IMR-90 (cell line): ENCODE measurements around the gene PHF19. TPM values are rescaled to one million over a fixed set of nuclear protein-coding genes. Genes with fewer than 3 reads are reported as not detected.

Experiments used
- ATAC-seq: fragments of 200-7000 bp; cut with Tn5 transposase; 2 replicates; pipeline ENCODE4 v1.9.1; 2020; ENCODE audit warnings: low read depth, mild to moderate bottlenecking, moderate library complexity
- BruUV-seq: library from RNA; stranded (reverse); fragments of 400-500 nt; replicated peaks from 2 replicates; lab custom pipeline; 2021; lab: Mats Ljungman, UMichigan
- CTCF ChIA-PET: fragments of 300-600 bp; formaldehyde crosslinking; extraction: SDS; loops from one replicate; lab custom pipeline; 2021; ENCODE audit warnings: antibody characterized with exemption; lab: Yijun Ruan, JAX
- POLR2A ChIA-PET: fragments of 300-600 bp; sonication (Branson Sonifier 250); formaldehyde crosslinking; loops from one replicate; lab custom pipeline; 2022; ENCODE audit warnings: antibody characterized with exemption; ENCODE audit not compliant: unreplicated experiment; lab: Charles Lee
- DNase-seq: peaks from one replicate; pipeline ENCODE4 v3.0.0; 2013
- H2AFZ ChIP-seq: replicated peaks from 2 replicates; pipeline ENCODE3; 2013; ENCODE audit warnings: low read length, mild to moderate bottlenecking; ENCODE audit not compliant: poor library complexity
- H2AK5ac ChIP-seq: 2 replicates; pipeline ENCODE4 v1.6.1; 2013; ENCODE audit warnings: low read depth, low read length, inconsistent platforms
- H2AK9ac ChIP-seq: replicated peaks from 2 replicates; pipeline ENCODE3; 2013; ENCODE audit warnings: mild to moderate bottlenecking, low read depth, low read length, moderate library complexity; ENCODE audit not compliant: poor library complexity
- H2BK120ac ChIP-seq: 2 replicates; pipeline ENCODE4 v1.6.1; 2013; ENCODE audit warnings: low read depth, low read length, inconsistent platforms
- H2BK15ac ChIP-seq: 3 replicates; pipeline ENCODE4 v1.6.1; 2013; ENCODE audit warnings: low read depth, low read length, inconsistent platforms
- H2BK20ac ChIP-seq: 2 replicates; pipeline ENCODE4 v1.6.1; 2013; ENCODE audit warnings: low read depth, mild to moderate bottlenecking, inconsistent platforms, low read length, moderate library complexity
- H2BK5ac ChIP-seq: 2 replicates; pipeline ENCODE4 v1.6.1; 2013; ENCODE audit warnings: mild to moderate bottlenecking, low read depth, low read length, inconsistent platforms; ENCODE audit not compliant: poor library complexity, severe bottlenecking
- H3K14ac ChIP-seq: replicated peaks from 2 replicates; pipeline ENCODE4 v1.6.1; 2013; ENCODE audit warnings: low read depth, low read length, inconsistent platforms
- H3K18ac ChIP-seq: 2 replicates; pipeline ENCODE4 v1.6.1; 2013; ENCODE audit warnings: low read depth, low read length, control low read depth
- H3K23ac ChIP-seq: 2 replicates; pipeline ENCODE4 v1.6.1; 2013; ENCODE audit warnings: low read depth, low read length, inconsistent platforms
- H3K27ac ChIP-seq: 2 replicates; pipeline ENCODE4 v1.5.1; 2013; ENCODE audit warnings: mild to moderate bottlenecking, control low read depth, low read length; ENCODE audit not compliant: insufficient read depth
- H3K27me3 ChIP-seq: 2 replicates; pipeline ENCODE4 v1.6.1; 2013; ENCODE audit warnings: low read length; ENCODE audit not compliant: control insufficient read depth, insufficient read depth
- H3K36me3 ChIP-seq: 2 replicates; pipeline ENCODE4 v1.6.1; 2013; ENCODE audit warnings: low read length, mixed read lengths; ENCODE audit not compliant: control insufficient read depth, insufficient read depth
- H3K4ac ChIP-seq: 2 replicates; pipeline ENCODE4 v1.6.1; 2013; ENCODE audit warnings: low read depth, low read length, inconsistent platforms
- H3K4me1 ChIP-seq: 2 replicates; pipeline ENCODE4 v1.6.1; 2013; ENCODE audit warnings: low read length, mixed read lengths; ENCODE audit not compliant: control insufficient read depth, insufficient read depth
- H3K4me2 ChIP-seq: 2 replicates; pipeline ENCODE4 v1.6.1; 2013; ENCODE audit warnings: low read depth, mild to moderate bottlenecking, control low read depth, low read length, moderate library complexity
- H3K4me3 ChIP-seq: 2 replicates; pipeline ENCODE4 v1.5.1; 2013; ENCODE audit warnings: low read depth, mild to moderate bottlenecking, control low read depth, low read length, moderate library complexity; ENCODE audit not compliant: insufficient read depth
- H3K56ac ChIP-seq: 2 replicates; pipeline ENCODE4 v1.6.1; 2013; ENCODE audit warnings: low read length, inconsistent platforms; ENCODE audit not compliant: insufficient read depth; ENCODE audit errors: extremely low read depth
- H3K79me1 ChIP-seq, 2 experiments: 2 replicates each; pipeline ENCODE4 v1.6.1; 2013; ENCODE audit warnings: low read length in 2 of 2, inconsistent platforms in 1 of 2, low read depth in 1 of 2
- H3K9ac ChIP-seq: 2 replicates; pipeline ENCODE4 v1.6.1; 2013; ENCODE audit warnings: low read depth, low read length, control low read depth
- H3K9me1 ChIP-seq: 2 replicates; pipeline ENCODE4 v1.6.1; 2013; ENCODE audit warnings: low read length, inconsistent platforms; ENCODE audit not compliant: insufficient read depth
- H3K9me3 ChIP-seq: 2 replicates; pipeline ENCODE4 v1.6.1; 2013; ENCODE audit warnings: low read length; ENCODE audit not compliant: control insufficient read depth, insufficient read depth
- H4K20me1 ChIP-seq: 2 replicates; pipeline ENCODE4 v1.6.1; 2013; ENCODE audit warnings: low read length, inconsistent platforms; ENCODE audit not compliant: insufficient read depth
- H4K5ac ChIP-seq: 2 replicates; pipeline ENCODE4 v1.6.1; 2013; ENCODE audit warnings: mild to moderate bottlenecking, low read depth, low read length, control low read depth
- H4K8ac ChIP-seq, 2 experiments: 2 replicates each; pipeline ENCODE4 v1.6.1; 2013; ENCODE audit warnings: low read depth in 2 of 2, low read length in 2 of 2, control low read depth in 1 of 2, inconsistent platforms in 1 of 2
- H4K91ac ChIP-seq: 2 replicates; pipeline ENCODE4 v1.6.1; 2013; ENCODE audit warnings: low read depth, low read length, inconsistent platforms; ENCODE audit not compliant: insufficient read depth
- ELK1 ChIP-seq: fragments of 150-350 bp; IDR thresholded peaks from 2 replicates; pipeline ENCODE4 v1.6.1; 2016; ENCODE audit warnings: low read depth, mild to moderate bottlenecking, low read length, moderate library complexity, borderline replicate concordance
- MXI1 ChIP-seq: IDR thresholded peaks from 2 replicates; pipeline ENCODE4 v1.6.1; 2012; ENCODE audit warnings: low read depth, mild to moderate bottlenecking, low read length, moderate library complexity, borderline replicate concordance
- POLR2A ChIP-seq: IDR thresholded peaks from 2 replicates; pipeline ENCODE4 v1.6.1; 2012; ENCODE audit warnings: mild to moderate bottlenecking, low read depth, low read length
- RCOR1 ChIP-seq: IDR thresholded peaks from 2 replicates; pipeline ENCODE4 v1.6.1; 2012; ENCODE audit warnings: mild to moderate bottlenecking, low read length, improper control_type of control experiment; ENCODE audit not compliant: insufficient replicate concordance
- RFX5 ChIP-seq: IDR thresholded peaks from 2 replicates; pipeline ENCODE4 v1.8.0; 2012; ENCODE audit warnings: low read depth, mild to moderate bottlenecking, low read length, moderate library complexity
- SMC3 ChIP-seq: fragments of 150-350 bp; IDR thresholded peaks from 2 replicates; pipeline ENCODE4 v1.6.1; 2016; ENCODE audit warnings: low read depth, mild to moderate bottlenecking, antibody characterized with exemption, low read length, moderate library complexity
- WGBS, 2 experiments: methylation state at CpG; one replicate each; pipeline versions ENCODE4 v1.1.5 to v1.1.7; 2013; ENCODE audit warnings: missing lambda C conversion rate in 2 of 2; ENCODE audit not compliant: insufficient read length in 1 of 2; ENCODE audit errors: extremely low coverage in 2 of 2; 5-methylcytosine and 5-hydroxymethylcytosine counted together
- dilution Hi-C: fragments of 300-500 bp; cut with HindIII; formaldehyde crosslinking; loops from one replicate; pipeline ENCODE4 v1.14.3; 2018; ENCODE audit warnings: low sequenced_read_pairs; ENCODE audit not compliant: unreplicated experiment
- in situ Hi-C: fragments of 300-500 bp; cut with MboI; formaldehyde crosslinking; loops from 3 replicates; pipeline ENCODE4 v1.14.3; 2019; ENCODE audit warnings: low sequenced_read_pairs, inconsistent platforms, mixed read lengths
- intact Hi-C: fragments of 100-400 bp; cut with micrococcal nuclease; formaldehyde crosslinking; loops from 2 replicates; pipeline ENCODE4 v1.10.0; 2022
- polyA plus RNA-seq, 3 experiments: library from polyadenylated mRNA; depleted of rRNA; stranded (reverse); fragments of >200 nt; gene quantifications; 2 replicates each; pipeline ENCODE4 v1.2.3, GENCODE V29; 2012; ENCODE audit warnings: low replicate concordance in 1 of 3
- total RNA-seq: library from RNA; depleted of rRNA; stranded (reverse); fragments of >200 nt; gene quantifications from 2 replicates; pipeline ENCODE4 v1.2.3, GENCODE V29; 2012

PHF19 gene
- total and polyA plus RNA-seq, 2 of the 4 experiments (the other 2 are of a cell fraction) = 37.6 to 55.6 TPM

GRCh38 chr9:120864719-120865118 is 12.3 kb downstream of the PHF19 start:
- Histone ChIP-seq H4K5ac (no peak overlapping the region), H3K27ac (no peak overlapping the region), H3K9me1 (peaks cover 17% of the 10 kb centered on the region), H2BK20ac (no peak overlapping the region), H3K9me3 (no peaks in the 10 kb centered on the region), H2BK15ac (no peak overlapping the region), H2BK5ac (no peak overlapping the region), H2AFZ (no peak overlapping the region), H3K14ac (no peak overlapping the region), H4K91ac (no peak overlapping the region), H3K4me2 (no peak overlapping the region), H3K4ac (no peak overlapping the region), H3K4me3 (no peak overlapping the region), H2BK120ac (no peak overlapping the region), H3K4me1 (peaks cover 6% of the 10 kb centered on the region), H3K27me3 (no peaks in the 10 kb centered on the region), H4K8ac (no peak overlapping the region), H4K20me1 (no peaks in the 10 kb centered on the region), H3K79me1 (peaks cover 7 to 28% of the 10 kb centered on the region in 2 experiments), H2AK9ac (no peak overlapping the region), H3K23ac (no peak overlapping the region), H3K18ac (no peak overlapping the region), H3K36me3 (peaks cover 41% of the 10 kb centered on the region), H3K9ac (no peak overlapping the region), H3K56ac (no peak overlapping the region), H2AK5ac (no peak overlapping the region)
- WGBS, 2 experiments = no CpG with 5 or more reads among the region's 5 CpGs
- in situ Hi-C loops = no loop called here
- no peak for DNase-seq
- TF ChIP-seq POLR2A (no peak), SMC3 (no peak), ELK1 (no peak), RCOR1 (no peak), MXI1 (no peak), RFX5 (no peak)
- BruUV-seq = no TSS peak
- ChIA-PET POLR2A (no interaction called here), CTCF (no interaction called here)
- ATAC-seq = no peak
- dilution Hi-C loops = no loop called here
- intact Hi-C loops = no loop called here
